SK-N-SH treated with all-trans-retinoic acid at 6 μM for 48 hours (cell line): ENCODE results near the gene CPXM2.

Source experiments
- ARNTL ChIP-seq: fragments of 450-650 bp; formaldehyde crosslinking; IDR thresholded peaks from 2 replicates; pipeline ENCODE4 v1.5.0; 2020; ENCODE audit warnings: low read depth, mild to moderate bottlenecking, moderate library complexity, borderline replicate concordance
- BACH2 ChIP-seq: fragments of 250-450 bp; sonication (Bioruptor Pico); IDR thresholded peaks from 2 replicates; pipeline ENCODE4 v1.9.0; 2021; ENCODE audit warnings: mild to moderate bottlenecking, borderline replicate concordance
- CSDC2 ChIP-seq: fragments of 250-450 bp; sonication (Bioruptor Pico); IDR thresholded peaks from 2 replicates; pipeline ENCODE4 v1.5.0; 2020; ENCODE audit warnings: mild to moderate bottlenecking, moderate library complexity
- RARB ChIP-seq: fragments of 250-450 bp; sonication (Bioruptor Pico); IDR thresholded peaks from 2 replicates; pipeline ENCODE4 v1.8.0; 2021; ENCODE audit warnings: mild to moderate bottlenecking, moderate library complexity
- TOX ChIP-seq: fragments of 250-450 bp; sonication (Bioruptor Pico); IDR thresholded peaks from 2 replicates; pipeline ENCODE4 v1.8.0; 2021; ENCODE audit warnings: mild to moderate bottlenecking, moderate library complexity, borderline replicate concordance
- ZFP3 ChIP-seq: fragments of 250-450 bp; sonication (Bioruptor Pico); IDR thresholded peaks from 2 replicates; pipeline ENCODE4 v1.5.0; 2020; ENCODE audit warnings: mild to moderate bottlenecking, moderate library complexity
- TF ChIP-seq, protein P1 (sequence below): fragments of 250-450 bp; sonication (Bioruptor Pico); IDR thresholded peaks from 2 replicates; pipeline ENCODE4 v1.8.0; 2020; ENCODE audit warnings: mild to moderate bottlenecking, moderate library complexity, borderline replicate concordance
- TF ChIP-seq, protein P2 (sequence below): fragments of 250-450 bp; sonication (Bioruptor Pico); IDR thresholded peaks from 2 replicates; pipeline ENCODE4 v1.5.1; 2020; ENCODE audit warnings: low read depth, mild to moderate bottlenecking, moderate library complexity

DNA sequence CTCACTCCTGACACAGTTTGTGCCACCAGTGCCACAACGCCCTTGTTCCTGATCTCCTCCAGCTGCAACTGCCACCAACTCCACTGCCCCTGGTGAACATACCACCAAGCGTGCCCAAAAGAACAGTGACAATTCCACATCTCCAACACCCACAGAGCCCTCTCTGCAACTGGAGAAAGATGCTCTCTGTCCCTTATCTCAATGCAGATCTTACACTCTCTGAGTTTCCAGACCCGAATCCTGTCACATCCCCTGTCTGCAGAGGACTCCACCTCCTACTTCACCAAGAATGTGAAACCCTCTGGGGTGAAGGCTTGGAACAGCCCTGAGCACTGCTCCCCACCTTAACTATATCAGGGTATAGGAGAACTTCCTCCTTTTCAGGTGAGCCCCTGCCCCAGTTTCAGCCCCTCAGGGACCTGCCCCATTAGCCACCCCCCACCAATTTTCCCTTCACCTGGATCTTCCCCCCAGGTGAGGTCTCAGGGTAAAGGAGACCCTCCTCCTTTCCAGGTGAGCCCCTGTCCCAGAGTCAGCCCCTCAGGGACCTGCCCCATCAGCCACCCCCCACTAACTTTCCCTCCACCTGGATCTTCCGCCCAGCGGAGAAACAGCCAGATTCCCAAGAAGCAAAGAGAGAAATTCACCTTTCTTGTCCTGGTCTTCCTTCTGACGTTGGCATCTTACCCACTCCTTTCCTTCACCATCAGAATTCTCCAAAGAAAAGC lies 55.0 kb downstream of the CPXM2 start:
- no peak for TF ChIP-seq ARNTL (CRISPR knock-in tag)
- TF ChIP-seq, protein P1, sequence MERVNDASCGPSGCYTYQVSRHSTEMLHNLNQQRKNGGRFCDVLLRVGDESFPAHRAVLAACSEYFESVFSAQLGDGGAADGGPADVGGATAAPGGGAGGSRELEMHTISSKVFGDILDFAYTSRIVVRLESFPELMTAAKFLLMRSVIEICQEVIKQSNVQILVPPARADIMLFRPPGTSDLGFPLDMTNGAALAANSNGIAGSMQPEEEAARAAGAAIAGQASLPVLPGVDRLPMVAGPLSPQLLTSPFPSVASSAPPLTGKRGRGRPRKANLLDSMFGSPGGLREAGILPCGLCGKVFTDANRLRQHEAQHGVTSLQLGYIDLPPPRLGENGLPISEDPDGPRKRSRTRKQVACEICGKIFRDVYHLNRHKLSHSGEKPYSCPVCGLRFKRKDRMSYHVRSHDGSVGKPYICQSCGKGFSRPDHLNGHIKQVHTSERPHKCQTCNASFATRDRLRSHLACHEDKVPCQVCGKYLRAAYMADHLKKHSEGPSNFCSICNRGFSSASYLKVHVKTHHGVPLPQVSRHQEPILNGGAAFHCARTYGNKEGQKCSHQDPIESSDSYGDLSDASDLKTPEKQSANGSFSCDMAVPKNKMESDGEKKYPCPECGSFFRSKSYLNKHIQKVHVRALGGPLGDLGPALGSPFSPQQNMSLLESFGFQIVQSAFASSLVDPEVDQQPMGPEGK = no peak
- TF ChIP-seq, protein P2, sequence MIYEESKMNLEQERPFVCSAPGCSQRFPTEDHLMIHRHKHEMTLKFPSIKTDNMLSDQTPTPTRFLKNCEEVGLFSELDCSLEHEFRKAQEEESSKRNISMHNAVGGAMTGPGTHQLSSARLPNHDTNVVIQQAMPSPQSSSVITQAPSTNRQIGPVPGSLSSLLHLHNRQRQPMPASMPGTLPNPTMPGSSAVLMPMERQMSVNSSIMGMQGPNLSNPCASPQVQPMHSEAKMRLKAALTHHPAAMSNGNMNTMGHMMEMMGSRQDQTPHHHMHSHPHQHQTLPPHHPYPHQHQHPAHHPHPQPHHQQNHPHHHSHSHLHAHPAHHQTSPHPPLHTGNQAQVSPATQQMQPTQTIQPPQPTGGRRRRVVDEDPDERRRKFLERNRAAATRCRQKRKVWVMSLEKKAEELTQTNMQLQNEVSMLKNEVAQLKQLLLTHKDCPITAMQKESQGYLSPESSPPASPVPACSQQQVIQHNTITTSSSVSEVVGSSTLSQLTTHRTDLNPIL (CRISPR knock-in tag) = no peak
- TF ChIP-seq RARB = no peak
- TF ChIP-seq TOX (CRISPR knock-in tag) = no peak
- no peak for TF ChIP-seq CSDC2 (CRISPR knock-in tag)
- TF ChIP-seq BACH2 (CRISPR knock-in tag) = no peak
- no peak for TF ChIP-seq ZFP3 (CRISPR knock-in tag)
